ENCODE results near the gene ECT2. TPM values are rescaled to one million over a fixed set of nuclear protein-coding genes. Genes with fewer than 3 reads are reported as not detected.

The ECT2 gene
- total RNA-seq, 1 donor from 2014 or later, result 20.9 TPM

DNA sequence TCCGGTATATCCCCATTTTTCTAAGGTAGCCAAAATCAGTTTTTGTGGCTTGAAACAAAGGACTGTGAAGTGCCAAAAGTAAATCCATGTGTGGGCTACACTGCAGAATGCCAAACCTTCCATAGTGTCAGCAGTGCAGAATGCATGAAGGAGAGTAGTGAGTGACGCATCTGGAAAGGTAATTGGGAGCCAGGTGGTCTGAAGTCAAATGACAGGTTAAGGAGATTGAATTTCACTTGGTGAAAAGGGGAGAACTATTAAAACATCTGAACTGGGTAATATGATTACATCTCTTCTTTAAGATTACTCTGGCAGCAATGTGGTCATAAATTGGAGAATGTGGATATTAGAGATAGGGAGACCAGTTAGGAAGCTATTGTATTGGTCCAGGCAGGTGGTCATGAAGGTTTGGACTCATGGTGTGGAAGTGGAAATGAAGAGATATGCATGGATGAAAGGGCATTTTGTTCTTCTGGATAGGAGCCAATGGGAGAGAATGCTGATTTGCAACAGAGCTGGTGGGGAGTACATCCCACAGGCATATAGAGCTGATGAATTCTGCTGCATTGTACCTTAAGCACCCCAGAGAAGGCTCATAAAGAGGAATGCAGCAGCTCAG lies 118.2 kb downstream of the ECT2 start:
- H3K36me3 Mint-ChIP-seq, result no peaks in the 10 kb centered on the region
- no peak overlapping the region for H3K27ac Mint-ChIP-seq
- peaks cover 30% of the 10 kb centered on the region for H3K4me1 Mint-ChIP-seq
- H3K4me3 Mint-ChIP-seq, result no peak overlapping the region
- DNase-seq (ENCODE audit: low spot score in 2 of 2, unreplicated experiment in 2 of 2), result no peak
- no peaks in the 10 kb centered on the region for H3K27me3 Mint-ChIP-seq (ENCODE audit: low read depth)
- TF ChIP-seq, protein P1, sequence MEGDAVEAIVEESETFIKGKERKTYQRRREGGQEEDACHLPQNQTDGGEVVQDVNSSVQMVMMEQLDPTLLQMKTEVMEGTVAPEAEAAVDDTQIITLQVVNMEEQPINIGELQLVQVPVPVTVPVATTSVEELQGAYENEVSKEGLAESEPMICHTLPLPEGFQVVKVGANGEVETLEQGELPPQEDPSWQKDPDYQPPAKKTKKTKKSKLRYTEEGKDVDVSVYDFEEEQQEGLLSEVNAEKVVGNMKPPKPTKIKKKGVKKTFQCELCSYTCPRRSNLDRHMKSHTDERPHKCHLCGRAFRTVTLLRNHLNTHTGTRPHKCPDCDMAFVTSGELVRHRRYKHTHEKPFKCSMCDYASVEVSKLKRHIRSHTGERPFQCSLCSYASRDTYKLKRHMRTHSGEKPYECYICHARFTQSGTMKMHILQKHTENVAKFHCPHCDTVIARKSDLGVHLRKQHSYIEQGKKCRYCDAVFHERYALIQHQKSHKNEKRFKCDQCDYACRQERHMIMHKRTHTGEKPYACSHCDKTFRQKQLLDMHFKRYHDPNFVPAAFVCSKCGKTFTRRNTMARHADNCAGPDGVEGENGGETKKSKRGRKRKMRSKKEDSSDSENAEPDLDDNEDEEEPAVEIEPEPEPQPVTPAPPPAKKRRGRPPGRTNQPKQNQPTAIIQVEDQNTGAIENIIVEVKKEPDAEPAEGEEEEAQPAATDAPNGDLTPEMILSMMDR (IDR thresholded peaks at IDR 0.05; ENCODE audit: unreplicated experiment), result no peak
- H3K9me3 Mint-ChIP-seq, result peaks cover 3% of the 10 kb centered on the region

DNA sequence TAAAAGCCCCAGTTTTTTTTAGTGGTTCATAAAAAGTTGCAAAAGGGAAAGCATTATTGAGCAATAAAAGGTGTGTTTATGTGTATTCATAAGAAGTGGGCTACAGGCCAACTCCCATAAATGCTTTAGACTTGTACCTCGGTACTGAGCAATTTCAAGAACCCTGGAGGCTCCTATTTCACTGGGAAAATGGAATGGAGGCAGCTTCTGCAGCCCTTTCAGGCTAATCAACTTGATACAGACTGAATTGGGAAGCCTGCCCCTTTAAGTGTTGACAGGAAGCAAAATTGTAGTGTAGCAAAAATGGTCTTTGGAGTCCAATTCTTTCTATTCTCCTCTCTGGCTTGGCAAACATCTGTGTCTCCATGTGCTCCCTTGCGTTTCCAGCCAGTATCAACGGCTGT lies 118.8 kb downstream of the ECT2 start:
- DNase-seq (ENCODE audit: low spot score in 2 of 2, unreplicated experiment in 2 of 2), result no peak
- Mint-ChIP-seq H3K4me1 (peaks cover 30% of the 10 kb centered on the region), H3K27me3 (ENCODE audit: low read depth) (no peaks in the 10 kb centered on the region), H3K4me3 (no peak overlapping the region), H3K9me3 (peaks cover 3% of the 10 kb centered on the region), H3K36me3 (no peaks in the 10 kb centered on the region), H3K27ac (peak overlapping the region; percentile 69)
- TF ChIP-seq, protein P1 (IDR thresholded peaks at IDR 0.05; ENCODE audit: unreplicated experiment), result no peak

DNA sequence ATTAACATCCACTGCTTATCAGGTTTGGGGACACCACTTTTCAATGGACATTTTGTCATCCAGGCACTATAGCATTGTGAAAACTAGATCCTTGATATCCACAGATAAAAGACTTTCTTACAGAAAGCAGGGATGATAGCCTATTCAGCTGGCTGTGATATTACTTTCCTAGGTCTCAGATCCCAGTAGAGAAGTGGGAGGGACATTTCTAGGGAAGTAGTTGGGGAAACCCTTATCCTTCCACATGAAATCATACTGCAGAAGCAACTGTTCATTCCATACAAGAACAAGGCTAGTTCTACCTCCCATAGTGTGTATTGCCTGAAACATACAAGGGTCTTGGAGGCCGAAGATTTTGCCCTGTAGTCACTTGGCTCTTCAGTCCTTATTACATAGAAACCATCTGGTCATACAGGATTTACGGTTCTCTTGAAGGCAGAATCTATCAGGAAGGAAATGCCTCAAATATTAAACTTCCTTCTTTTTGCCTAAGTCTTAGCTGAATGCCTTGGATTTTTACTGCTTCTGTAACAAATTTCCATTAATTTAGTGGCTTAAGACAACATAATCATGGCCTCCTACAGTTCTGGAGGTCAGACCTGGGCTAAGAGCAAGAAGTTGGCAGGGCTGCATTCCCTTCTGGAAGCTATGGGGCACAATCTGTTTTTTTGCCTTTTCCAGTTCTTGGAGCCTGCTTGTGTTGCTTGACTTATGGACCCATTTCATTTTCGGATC lies 119.4 kb downstream of the ECT2 start:
- Mint-ChIP-seq H3K4me3 (no peak overlapping the region), H3K4me1 (peaks cover 30% of the 10 kb centered on the region), H3K27me3 (ENCODE audit: low read depth) (no peaks in the 10 kb centered on the region), H3K27ac (peak overlapping the region; percentile 69), H3K36me3 (no peaks in the 10 kb centered on the region), H3K9me3 (peaks cover 3% of the 10 kb centered on the region)
- TF ChIP-seq, protein P1 (IDR thresholded peaks at IDR 0.05; ENCODE audit: unreplicated experiment), result no peak
- DNase-seq (ENCODE audit: low spot score in 2 of 2, unreplicated experiment in 2 of 2), result no peak

Other genes with a start within 250 kb of the ECT2 start
- gene TNFSF10, start 227.3 kb upstream of the ECT2 start, total RNA-seq, result 1.2 to 2.3 TPM (median 1.7 TPM) in 3 replicates
- 1.6 to 1.8 TPM (median 1.8 TPM) in 3 replicates for gene NCEH1, start 39.7 kb upstream of the ECT2 start, total RNA-seq